ENCODE data around the gene HOMER2.
"Not testable (repeated sequence)": the region's sequence is repeated elsewhere in the genome, so short reads cannot be mapped to it uniquely, and the experiment has no call there.

Gene HOMER2

GRCh38 chr15:82830427-82831173 lies 121.9 kb downstream of the HOMER2 start:
- no peak for DNase-seq

DNA sequence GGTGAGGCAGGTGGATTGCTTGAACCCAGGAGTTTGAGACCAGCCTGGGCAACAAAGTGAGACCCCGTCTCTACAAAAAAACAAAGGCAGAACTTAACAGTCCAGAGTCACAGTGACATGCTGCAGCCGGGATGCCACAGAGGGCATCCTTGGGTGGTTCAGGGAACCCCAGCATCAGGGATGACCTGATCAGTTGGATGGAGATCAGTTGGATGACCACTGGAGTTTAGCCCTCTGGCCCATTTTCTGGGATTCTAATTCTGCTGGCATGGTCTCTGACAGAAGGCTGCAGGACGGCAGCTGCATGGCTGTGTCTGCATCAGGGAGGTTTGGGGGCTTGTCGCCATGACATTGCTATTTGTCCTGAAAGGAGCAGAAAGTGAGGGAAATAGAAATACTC lies 123.3 kb downstream of the HOMER2 start:
- no peak for DNase-seq

DNA sequence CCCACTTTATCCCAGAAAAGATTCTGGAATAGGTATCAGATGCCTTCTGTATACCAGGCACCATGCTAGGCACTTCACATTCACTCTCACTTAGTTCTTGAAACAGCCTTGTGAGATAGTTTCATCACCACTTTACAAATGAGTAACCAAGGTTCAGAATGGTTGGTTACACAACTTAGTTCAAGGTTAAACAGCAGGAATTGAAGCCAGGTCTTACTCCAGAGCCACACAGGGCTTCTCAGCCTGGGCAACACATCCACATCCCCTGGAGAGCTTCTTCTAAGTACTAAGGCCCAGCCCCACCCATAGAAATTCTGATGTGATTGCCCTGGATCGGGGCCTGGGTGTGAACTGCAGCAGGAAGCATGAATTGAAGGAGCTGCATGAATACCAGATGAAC lies 124.4 kb downstream of the HOMER2 start:
- no peak for DNase-seq

GRCh38 chr15:82823049-82823448 lies 129.5 kb downstream of the HOMER2 start:
- DNase-seq = no peak

- not testable (repeated sequence) for DNase-seq
Observed at GRCh38 chr15:82821851-82822250, 130.7 kb downstream of the HOMER2 start.

- not testable (repeated sequence) for DNase-seq
Observed at GRCh38 chr15:82821396-82821795, 131.1 kb downstream of the HOMER2 start.

GRCh38 chr15:82820128-82820527 lies 132.4 kb downstream of the HOMER2 start:
- DNase-seq = no peak

GRCh38 chr15:82812994-82813393 lies 139.5 kb downstream of the HOMER2 start:
- DNase-seq = no peak

DNA sequence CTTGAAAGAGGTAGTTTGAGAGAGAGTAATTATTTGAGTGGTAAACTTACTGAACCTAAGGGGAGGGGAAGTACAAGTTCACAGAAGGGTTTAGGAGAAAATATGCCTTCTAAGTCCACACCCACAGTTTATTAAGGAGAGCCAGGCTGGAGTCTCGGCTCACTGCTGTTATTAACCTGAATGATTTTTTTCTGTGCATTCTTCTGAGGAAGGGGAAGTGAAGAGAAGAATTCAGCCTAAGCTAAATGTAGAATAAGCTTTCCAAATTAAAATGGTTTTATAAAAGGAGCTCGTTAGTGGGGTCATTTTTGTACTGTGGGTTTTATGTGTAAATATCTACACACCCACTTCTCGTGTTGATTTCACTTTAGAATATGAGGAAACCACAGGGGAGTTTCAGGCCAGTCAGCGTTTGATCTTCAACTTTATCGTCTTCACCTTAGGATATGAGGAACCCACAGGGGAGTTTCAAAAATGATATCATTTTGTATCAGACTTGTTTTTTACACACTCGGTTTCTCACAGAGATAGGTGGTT lies 141.6 kb downstream of the HOMER2 start:
- peak; percentile 77 for DNase-seq

- DNase-seq = peak; percentile 67
Observed at GRCh38 chr15:82810061-82810889, 142.2 kb downstream of the HOMER2 start.

GRCh38 chr15:82809308-82810060 lies 143.0 kb downstream of the HOMER2 start, which contains the start of gene WHAMM:
TSS of gene WHAMM (plus strand) at chr15:82809628. CDS start at chr15:82809727, 99 bp downstream.
- peak; percentile 99 for DNase-seq

DNA sequence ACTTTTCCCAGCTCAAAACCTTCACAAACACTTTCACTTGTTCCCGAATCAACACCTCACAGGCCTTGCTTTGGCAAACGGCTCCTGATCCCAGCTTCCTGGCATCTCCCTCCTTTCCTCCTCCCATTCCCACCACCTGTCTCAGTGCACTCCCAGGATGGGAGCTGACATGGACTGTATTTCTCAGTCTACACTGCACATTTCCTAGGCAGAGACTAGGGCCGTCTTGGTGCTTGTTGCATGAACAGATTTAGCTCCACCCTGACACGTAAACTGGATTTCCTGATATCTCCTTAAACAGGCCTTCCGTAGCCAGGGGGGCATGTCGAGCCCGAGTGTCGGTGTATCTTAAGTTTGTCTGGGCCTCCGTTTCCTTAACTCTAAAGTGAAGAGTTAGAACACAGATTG lies 143.9 kb downstream of the HOMER2 start:
- DNase-seq = peak; percentile 63

DNA sequence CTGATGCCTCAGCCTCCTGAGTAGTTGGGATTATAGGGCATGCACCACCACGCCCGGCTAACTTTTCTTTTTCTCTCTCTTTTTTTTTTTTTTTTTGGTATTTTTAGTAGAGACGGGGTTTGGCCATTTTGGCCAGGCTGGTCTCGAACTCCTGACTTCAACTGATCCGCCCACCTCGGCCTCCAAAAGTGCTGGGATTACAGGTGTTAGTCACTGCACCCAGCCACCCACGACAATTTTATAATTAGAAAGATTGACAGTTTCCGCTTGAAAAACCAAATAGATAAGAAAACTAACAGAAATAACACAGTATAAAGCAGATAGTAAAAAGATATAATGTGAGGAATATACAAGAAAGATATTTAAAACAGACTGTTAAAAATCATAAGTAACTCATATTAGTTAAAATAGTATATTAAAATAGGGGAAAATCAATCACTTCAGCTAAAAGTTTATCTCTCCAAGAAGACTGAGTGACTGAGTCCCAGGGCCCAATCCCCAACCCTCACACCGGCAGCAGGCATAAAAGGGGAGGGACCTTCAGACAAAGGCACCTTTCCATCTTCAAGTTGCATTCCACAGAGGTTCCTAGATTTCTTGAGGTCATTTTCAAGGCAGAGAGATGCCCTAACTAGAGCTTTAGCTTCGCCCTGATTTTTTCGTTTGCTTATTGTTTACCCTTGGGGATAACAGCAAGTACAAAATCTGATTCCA lies 144.4 kb downstream of the HOMER2 start:
- no peak for DNase-seq

DNA sequence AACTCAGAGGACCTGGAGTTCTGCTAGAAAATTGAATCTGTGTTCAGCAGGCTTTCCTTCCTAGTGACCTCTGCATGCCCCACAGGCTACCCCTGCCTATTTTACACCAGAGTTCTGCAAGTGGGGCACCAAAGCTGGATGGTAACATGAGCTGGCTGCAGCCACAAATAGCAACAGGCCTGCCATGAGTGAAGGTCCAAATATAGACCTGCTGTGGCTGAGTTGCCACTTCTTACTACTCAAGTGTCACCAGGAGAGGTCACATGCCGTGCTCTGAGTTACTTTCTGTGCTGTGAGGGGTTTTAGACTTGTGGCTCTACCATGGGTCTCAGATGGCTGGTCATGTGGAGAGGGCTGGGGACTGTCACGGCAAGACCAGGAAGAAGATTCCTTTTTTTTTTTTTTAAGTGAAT lies 146.5 kb downstream of the HOMER2 start, which contains the start of gene FSD2:
Gene FSD2 (minus strand): TSS at position 76 of the 413 bp plus-strand sequence. CDS start 18,679 bp downstream, outside the sequence.
- DNase-seq = peak; percentile 62

- DNase-seq = peak; percentile 8
Observed at GRCh38 chr15:82804575-82804949, 148.0 kb downstream of the HOMER2 start.

- DNase-seq = no peak
Observed at GRCh38 chr15:82803793-82804574, 148.5 kb downstream of the HOMER2 start.

DNA sequence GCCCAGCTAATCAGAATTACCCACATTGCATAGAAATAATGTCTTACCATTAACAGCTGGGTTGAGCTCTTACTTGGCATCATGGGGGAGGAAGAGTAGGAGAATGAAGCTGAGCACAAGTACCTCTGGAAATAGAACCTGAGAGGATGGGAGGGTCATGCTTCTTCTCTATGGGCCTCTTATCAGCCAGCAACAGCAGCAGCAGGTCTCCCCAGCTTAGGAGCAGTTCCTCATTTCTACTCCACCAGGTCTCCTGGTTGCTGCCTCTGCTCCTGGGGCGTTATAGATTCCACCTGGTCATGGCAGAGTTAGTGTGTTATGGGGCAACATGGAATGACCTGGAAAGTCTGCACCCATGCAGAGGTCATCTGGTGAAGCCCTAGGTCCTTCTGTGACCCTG lies 150.0 kb downstream of the HOMER2 start:
- DNase-seq = peak; percentile 94

GRCh38 chr15:82799183-82799841 lies 153.2 kb downstream of the HOMER2 start:
- no peak for DNase-seq
